Progenitor cell of endocrine pancreas (in vitro differentiated cells): ENCODE results near the gene TFF1. TPM values are rescaled to one million over a fixed set of nuclear protein-coding genes. Genes with fewer than 3 reads are reported as not detected.

Experiments used
- DNase-seq: peaks from one replicate; pipeline ENCODE4 v3.0.0; 2021; ENCODE audit warnings: low spot score; ENCODE audit not compliant: unreplicated experiment
- H3K27ac Mint-ChIP-seq: 2 replicates; pipeline ENCODE4 v1.8.0; 2021; ENCODE audit warnings: mild to moderate bottlenecking, moderate library complexity, mixed read lengths
- H3K27me3 Mint-ChIP-seq: 2 replicates; pipeline ENCODE4 v1.8.0; 2021; ENCODE audit warnings: mixed read lengths
- H3K36me3 Mint-ChIP-seq: 2 replicates; pipeline ENCODE4 v1.8.0; 2022; ENCODE audit warnings: mixed read lengths; ENCODE audit not compliant: insufficient read depth
- H3K4me1 Mint-ChIP-seq: 2 replicates; pipeline ENCODE4 v1.8.0; 2021; ENCODE audit warnings: low read depth, mixed read lengths
- H3K4me3 Mint-ChIP-seq: 2 replicates; pipeline ENCODE4 v1.8.0; 2021; ENCODE audit warnings: low read depth, mild to moderate bottlenecking, moderate library complexity, mixed read lengths
- H3K9me3 Mint-ChIP-seq: 2 replicates; pipeline ENCODE4 v1.8.0; 2021; ENCODE audit warnings: low read depth, mixed read lengths
- CTCF ChIP-seq: fragments of 200-600 bp; sonication (generic); IDR thresholded peaks from one replicate; pipeline ENCODE4 v1.5.0; 2021; ENCODE audit warnings: antibody characterized with exemption, mild to moderate bottlenecking; ENCODE audit not compliant: unreplicated experiment
- total RNA-seq: library from RNA; stranded (reverse); gene quantifications from 2 replicates; pipeline ENCODE4 v1.2.1, GENCODE V29; 2021

Gene TFF1
- total RNA-seq, 1 donor from 2014 or later, result 0.77 TPM

GRCh38 chr21:42373908-42374455, 7.6 kb upstream of the TFF1 start:
- no peak for TF ChIP-seq CTCF
- no peak for DNase-seq
- peaks cover 22% of the 10 kb centered on the region for H3K4me1 Mint-ChIP-seq

GRCh38 chr21:42373196-42373907, 7.0 kb upstream of the TFF1 start:
- H3K36me3 Mint-ChIP-seq, result peaks cover 5% of the 10 kb centered on the region
- H3K4me3 Mint-ChIP-seq, result no peak overlapping the region
- no peak overlapping the region for H3K27ac Mint-ChIP-seq

More at GRCh38 chr21:42373908-42374455, 7.6 kb upstream of the TFF1 start:
- peaks cover 5% of the 10 kb centered on the region for H3K36me3 Mint-ChIP-seq
- no peak overlapping the region for H3K27ac Mint-ChIP-seq
- H3K4me3 Mint-ChIP-seq, result no peak overlapping the region
- H3K9me3 Mint-ChIP-seq, result no peaks in the 10 kb centered on the region
- H3K27me3 Mint-ChIP-seq, result peaks cover 23% of the 10 kb centered on the region

GRCh38 chr21:42370894-42371654, 4.7 kb upstream of the TFF1 start:
- H3K9me3 Mint-ChIP-seq, result no peaks in the 10 kb centered on the region
- H3K36me3 Mint-ChIP-seq, result peaks cover 3% of the 10 kb centered on the region
- no peak for TF ChIP-seq CTCF
- H3K4me3 Mint-ChIP-seq, result no peak overlapping the region
- peaks cover 16% of the 10 kb centered on the region for H3K27me3 Mint-ChIP-seq
- H3K27ac Mint-ChIP-seq, result peak overlapping the region; percentile 85
- no peak for DNase-seq
- peaks cover 19% of the 10 kb centered on the region for H3K4me1 Mint-ChIP-seq

More at GRCh38 chr21:42373196-42373907, 7.0 kb upstream of the TFF1 start:
- Mint-ChIP-seq H3K27me3 (peaks cover 23% of the 10 kb centered on the region), H3K4me1 (peaks cover 22% of the 10 kb centered on the region), H3K9me3 (no peaks in the 10 kb centered on the region)
- no peak for TF ChIP-seq CTCF
- DNase-seq, result no peak

- TF ChIP-seq CTCF, result peak; percentile 11
- H3K27ac Mint-ChIP-seq, result no peak overlapping the region
- no peak for DNase-seq
- peaks cover 3% of the 10 kb centered on the region for H3K36me3 Mint-ChIP-seq
- H3K27me3 Mint-ChIP-seq, result peaks cover 16% of the 10 kb centered on the region
- no peak overlapping the region for H3K4me3 Mint-ChIP-seq
- no peaks in the 10 kb centered on the region for H3K9me3 Mint-ChIP-seq
- peaks cover 13% of the 10 kb centered on the region for H3K4me1 Mint-ChIP-seq
These were observed 3.5 kb upstream of the TFF1 start for GRCh38 chr21:42369821-42370220.

GRCh38 chr21:42367367-42368165, 1.2 kb upstream of the TFF1 start:
- Mint-ChIP-seq H3K27ac (peak overlapping the region; percentile 63), H3K4me1 (peaks cover 12% of the 10 kb centered on the region), H3K36me3 (peaks cover 3% of the 10 kb centered on the region), H3K9me3 (no peaks in the 10 kb centered on the region), H3K4me3 (no peak overlapping the region), H3K27me3 (peaks cover 15% of the 10 kb centered on the region)
- DNase-seq, result no peak
- no peak for TF ChIP-seq CTCF
